HL-60 (cell line): ENCODE measurements around the gene PLOD3.

Experiments
- GABPA ChIP-seq: IDR thresholded peaks from 2 replicates; pipeline ENCODE4 v1.6.1; 2012; ENCODE audit warnings: low read depth
- POLR2AphosphoS5 ChIP-seq: IDR thresholded peaks from 2 replicates; pipeline ENCODE4 v1.6.1; 2012; ENCODE audit warnings: low read depth
- TF ChIP-seq, protein P1 (sequence below): IDR thresholded peaks from 2 replicates; pipeline ENCODE4 v1.6.1; 2012; ENCODE audit warnings: low read depth; ENCODE audit not compliant: insufficient replicate concordance
- TF ChIP-seq, protein P2 (sequence below): IDR thresholded peaks from one replicate; pipeline ENCODE4 v1.5.1; 2011; ENCODE audit warnings: low read length, control low read depth, inconsistent platforms; ENCODE audit not compliant: insufficient read depth

DNA sequence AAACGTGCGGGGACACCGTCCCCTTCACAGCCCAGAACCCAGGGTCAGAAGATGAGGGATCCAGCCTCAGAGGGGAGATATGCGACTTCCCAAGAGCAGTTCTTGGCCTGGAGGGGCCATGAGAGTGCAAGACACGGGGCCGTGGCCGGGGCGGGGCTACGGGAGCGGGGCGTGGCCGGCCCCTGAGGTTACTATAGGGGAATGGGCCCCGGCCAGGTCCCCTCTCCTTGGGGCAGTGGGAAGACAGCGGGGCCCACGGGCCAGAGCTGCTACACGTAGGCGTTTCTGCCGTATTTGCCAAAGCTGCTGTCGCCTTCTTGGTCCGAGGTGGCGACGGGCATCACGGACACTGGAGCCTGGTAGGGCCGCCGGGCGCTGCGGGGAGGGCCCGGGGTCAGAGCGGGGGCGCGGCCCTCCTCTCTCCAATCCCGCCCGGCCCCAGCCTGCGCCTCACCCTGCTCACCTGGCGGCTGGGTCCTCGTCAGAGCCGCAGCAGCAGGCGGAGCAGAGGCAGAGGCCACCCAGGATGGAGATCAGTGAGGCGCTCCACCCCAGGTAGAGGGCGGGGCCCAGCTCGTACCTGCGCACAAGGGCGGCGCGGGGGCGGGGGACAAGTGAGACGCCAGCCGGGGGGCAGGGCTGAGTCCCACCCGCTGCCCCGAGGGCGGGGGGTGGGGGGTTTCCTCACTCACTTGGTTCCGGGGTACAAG lies 14.9 kb upstream of the PLOD3 start:
- TF ChIP-seq, protein P1, sequence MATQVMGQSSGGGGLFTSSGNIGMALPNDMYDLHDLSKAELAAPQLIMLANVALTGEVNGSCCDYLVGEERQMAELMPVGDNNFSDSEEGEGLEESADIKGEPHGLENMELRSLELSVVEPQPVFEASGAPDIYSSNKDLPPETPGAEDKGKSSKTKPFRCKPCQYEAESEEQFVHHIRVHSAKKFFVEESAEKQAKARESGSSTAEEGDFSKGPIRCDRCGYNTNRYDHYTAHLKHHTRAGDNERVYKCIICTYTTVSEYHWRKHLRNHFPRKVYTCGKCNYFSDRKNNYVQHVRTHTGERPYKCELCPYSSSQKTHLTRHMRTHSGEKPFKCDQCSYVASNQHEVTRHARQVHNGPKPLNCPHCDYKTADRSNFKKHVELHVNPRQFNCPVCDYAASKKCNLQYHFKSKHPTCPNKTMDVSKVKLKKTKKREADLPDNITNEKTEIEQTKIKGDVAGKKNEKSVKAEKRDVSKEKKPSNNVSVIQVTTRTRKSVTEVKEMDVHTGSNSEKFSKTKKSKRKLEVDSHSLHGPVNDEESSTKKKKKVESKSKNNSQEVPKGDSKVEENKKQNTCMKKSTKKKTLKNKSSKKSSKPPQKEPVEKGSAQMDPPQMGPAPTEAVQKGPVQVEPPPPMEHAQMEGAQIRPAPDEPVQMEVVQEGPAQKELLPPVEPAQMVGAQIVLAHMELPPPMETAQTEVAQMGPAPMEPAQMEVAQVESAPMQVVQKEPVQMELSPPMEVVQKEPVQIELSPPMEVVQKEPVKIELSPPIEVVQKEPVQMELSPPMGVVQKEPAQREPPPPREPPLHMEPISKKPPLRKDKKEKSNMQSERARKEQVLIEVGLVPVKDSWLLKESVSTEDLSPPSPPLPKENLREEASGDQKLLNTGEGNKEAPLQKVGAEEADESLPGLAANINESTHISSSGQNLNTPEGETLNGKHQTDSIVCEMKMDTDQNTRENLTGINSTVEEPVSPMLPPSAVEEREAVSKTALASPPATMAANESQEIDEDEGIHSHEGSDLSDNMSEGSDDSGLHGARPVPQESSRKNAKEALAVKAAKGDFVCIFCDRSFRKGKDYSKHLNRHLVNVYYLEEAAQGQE, result no peak
- TF ChIP-seq, protein P2, sequence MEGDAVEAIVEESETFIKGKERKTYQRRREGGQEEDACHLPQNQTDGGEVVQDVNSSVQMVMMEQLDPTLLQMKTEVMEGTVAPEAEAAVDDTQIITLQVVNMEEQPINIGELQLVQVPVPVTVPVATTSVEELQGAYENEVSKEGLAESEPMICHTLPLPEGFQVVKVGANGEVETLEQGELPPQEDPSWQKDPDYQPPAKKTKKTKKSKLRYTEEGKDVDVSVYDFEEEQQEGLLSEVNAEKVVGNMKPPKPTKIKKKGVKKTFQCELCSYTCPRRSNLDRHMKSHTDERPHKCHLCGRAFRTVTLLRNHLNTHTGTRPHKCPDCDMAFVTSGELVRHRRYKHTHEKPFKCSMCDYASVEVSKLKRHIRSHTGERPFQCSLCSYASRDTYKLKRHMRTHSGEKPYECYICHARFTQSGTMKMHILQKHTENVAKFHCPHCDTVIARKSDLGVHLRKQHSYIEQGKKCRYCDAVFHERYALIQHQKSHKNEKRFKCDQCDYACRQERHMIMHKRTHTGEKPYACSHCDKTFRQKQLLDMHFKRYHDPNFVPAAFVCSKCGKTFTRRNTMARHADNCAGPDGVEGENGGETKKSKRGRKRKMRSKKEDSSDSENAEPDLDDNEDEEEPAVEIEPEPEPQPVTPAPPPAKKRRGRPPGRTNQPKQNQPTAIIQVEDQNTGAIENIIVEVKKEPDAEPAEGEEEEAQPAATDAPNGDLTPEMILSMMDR, result no peak
- TF ChIP-seq GABPA, result no peak
- no peak for TF ChIP-seq POLR2AphosphoS5
